ENCODE measurements around the gene ZFAND3.

ZFAND3 gene

GRCh38 chr6:38068854-38069590 is 249.5 kb downstream of the ZFAND3 start:
- Histone ChIP-seq H3K27ac (ENCODE audit: low read depth, low read length, poor library complexity, severe bottlenecking) (no peak overlapping the region), H3K4me1 (ENCODE audit: insufficient read depth, low read length, severe bottlenecking) (peaks cover 27% of the 10 kb centered on the region), H3K9me2 (ENCODE audit: low read depth, low read length) (no peaks in the 10 kb centered on the region), H3F3A (ENCODE audit: insufficient read depth, low read length) (no peaks in the 10 kb centered on the region), H3K9me3 (ENCODE audit: low read length) (no peaks in the 10 kb centered on the region), H2AFZ (ENCODE audit: low read length) (no peak overlapping the region), H3K79me2 (ENCODE audit: insufficient read depth, low read length) (no peaks in the 10 kb centered on the region), H3K27me3 (ENCODE audit: insufficient read depth, low read length) (no peaks in the 10 kb centered on the region), H3K9ac (ENCODE audit: low read length) (no peak overlapping the region), H4K20me1 (ENCODE audit: insufficient read depth, low read length) (no peaks in the 10 kb centered on the region), H3K36me3 (ENCODE audit: insufficient read depth, low read length) (peaks cover 3% of the 10 kb centered on the region), H3K4me2 (ENCODE audit: low read length) (no peak overlapping the region), H3K4me3 (ENCODE audit: low read depth, low read length, poor library complexity, severe bottlenecking) (no peak overlapping the region)
- peak; percentile 14; the same call in 1 of the 2 replicates for TF ChIP-seq CTCF (IDR thresholded peaks at IDR 0.05; ENCODE audit: low read length)
- TF ChIP-seq EZH2 (IDR thresholded peaks at IDR 0.05; ENCODE audit: borderline replicate concordance, low read length): no peak

- no peaks in the 10 kb centered on the region for H3F3A ChIP-seq (ENCODE audit: insufficient read depth, low read length)
- no peaks in the 10 kb centered on the region for H3K36me3 ChIP-seq (ENCODE audit: insufficient read depth, low read length)
- no peak overlapping the region for H3K4me2 ChIP-seq (ENCODE audit: low read length)
- H3K27ac ChIP-seq (ENCODE audit: low read depth, low read length, poor library complexity, severe bottlenecking): no peak overlapping the region
- TF ChIP-seq CTCF (IDR thresholded peaks at IDR 0.05; ENCODE audit: low read length) (no peak), EZH2 (IDR thresholded peaks at IDR 0.05; ENCODE audit: borderline replicate concordance, low read length) (no peak)
- H3K79me2 ChIP-seq (ENCODE audit: insufficient read depth, low read length): no peaks in the 10 kb centered on the region
- no peaks in the 10 kb centered on the region for H3K9me3 ChIP-seq (ENCODE audit: low read length)
- H3K9me2 ChIP-seq (ENCODE audit: low read depth, low read length): no peaks in the 10 kb centered on the region
- H3K4me1 ChIP-seq (ENCODE audit: insufficient read depth, low read length, severe bottlenecking): peaks cover 10% of the 10 kb centered on the region
- no peak overlapping the region for H3K9ac ChIP-seq (ENCODE audit: low read length)
- H3K27me3 ChIP-seq (ENCODE audit: insufficient read depth, low read length): no peaks in the 10 kb centered on the region
- H4K20me1 ChIP-seq (ENCODE audit: insufficient read depth, low read length): no peaks in the 10 kb centered on the region
- H3K4me3 ChIP-seq (ENCODE audit: low read depth, low read length, poor library complexity, severe bottlenecking): no peak overlapping the region
- no peak overlapping the region for H2AFZ ChIP-seq (ENCODE audit: low read length)
Measured at GRCh38 chr6:38077488-38078030, 258.0 kb downstream of the ZFAND3 start.

- H3K4me1 ChIP-seq (ENCODE audit: insufficient read depth, low read length, severe bottlenecking): peaks cover 10% of the 10 kb centered on the region
- no peaks in the 10 kb centered on the region for H3K36me3 ChIP-seq (ENCODE audit: insufficient read depth, low read length)
- no peak overlapping the region for H3K4me3 ChIP-seq (ENCODE audit: low read depth, low read length, poor library complexity, severe bottlenecking)
- no peaks in the 10 kb centered on the region for H4K20me1 ChIP-seq (ENCODE audit: insufficient read depth, low read length)
- H3K27me3 ChIP-seq (ENCODE audit: insufficient read depth, low read length): no peaks in the 10 kb centered on the region
- no peaks in the 10 kb centered on the region for H3K9me3 ChIP-seq (ENCODE audit: low read length)
- H3K27ac ChIP-seq (ENCODE audit: low read depth, low read length, poor library complexity, severe bottlenecking): no peak overlapping the region
- TF ChIP-seq EZH2 (IDR thresholded peaks at IDR 0.05; ENCODE audit: borderline replicate concordance, low read length) (no peak), CTCF (IDR thresholded peaks at IDR 0.05; ENCODE audit: low read length) (no peak)
- H3K9me2 ChIP-seq (ENCODE audit: low read depth, low read length): no peaks in the 10 kb centered on the region
- no peaks in the 10 kb centered on the region for H3F3A ChIP-seq (ENCODE audit: insufficient read depth, low read length)
- H2AFZ ChIP-seq (ENCODE audit: low read length): no peak overlapping the region
- no peak overlapping the region for H3K4me2 ChIP-seq (ENCODE audit: low read length)
- H3K79me2 ChIP-seq (ENCODE audit: insufficient read depth, low read length): no peaks in the 10 kb centered on the region
- H3K9ac ChIP-seq (ENCODE audit: low read length): no peak overlapping the region
Measured at GRCh38 chr6:38078671-38079070, 259.1 kb downstream of the ZFAND3 start.

Measured in OCI-LY1 (cell line).